ENCODE measurements around the gene SLC4A4. TPM values are rescaled to one million over a fixed set of nuclear protein-coding genes. Genes with fewer than 3 reads are reported as not detected.

The SLC4A4 gene
- total RNA-seq, 1 donor from 2014 or later = not detected

GRCh38 chr4:71294301-71294700 lies 44.5 kb upstream of the SLC4A4 start:
- DNase-seq (no peak), ATAC-seq (ENCODE audit: low read depth) (no peak)
- TF ChIP-seq CTCF (IDR thresholded peaks at IDR 0.05) = no peak
- Mint-ChIP-seq H3K27me3 (peaks cover 8% of the 10 kb centered on the region), H3K4me1 (no peaks in the 10 kb centered on the region), H3K36me3 (ENCODE audit: low read depth) (no peaks in the 10 kb centered on the region), H3K27ac (no peak overlapping the region), H3K9me3 (no peaks in the 10 kb centered on the region), H3K4me3 (no peak overlapping the region)
- intact Hi-C loops (cut with micrococcal nuclease) = no loop called here
- POLR2A ChIA-PET = no interaction called here
- CTCF ChIA-PET = no interaction called here

- H3K4me1 Mint-ChIP-seq = no peaks in the 10 kb centered on the region
- H3K27ac Mint-ChIP-seq = no peak overlapping the region
- H3K36me3 Mint-ChIP-seq (ENCODE audit: low read depth) = no peaks in the 10 kb centered on the region
- ATAC-seq (ENCODE audit: low read depth) = no peak
- H3K4me3 Mint-ChIP-seq = no peak overlapping the region
- no peaks in the 10 kb centered on the region for H3K9me3 Mint-ChIP-seq
- DNase-seq = no peak
- intact Hi-C loops (cut with micrococcal nuclease) = no loop called here
- TF ChIP-seq CTCF (IDR thresholded peaks at IDR 0.05) = no peak
- peaks cover 11% of the 10 kb centered on the region for H3K27me3 Mint-ChIP-seq
- CTCF ChIA-PET = no interaction called here
- POLR2A ChIA-PET = no interaction called here
These were observed 41.9 kb upstream of the SLC4A4 start for GRCh38 chr4:71296945-71297344.

- H3K9me3 Mint-ChIP-seq = no peaks in the 10 kb centered on the region
- no peaks in the 10 kb centered on the region for H3K4me1 Mint-ChIP-seq
- DNase-seq (no peak), ATAC-seq (ENCODE audit: low read depth) (no peak)
- no peaks in the 10 kb centered on the region for H3K36me3 Mint-ChIP-seq (ENCODE audit: low read depth)
- H3K27ac Mint-ChIP-seq = no peak overlapping the region
- TF ChIP-seq CTCF (IDR thresholded peaks at IDR 0.05) = no peak
- H3K4me3 Mint-ChIP-seq = no peak overlapping the region
- intact Hi-C loops (cut with micrococcal nuclease) = no loop called here
- CTCF ChIA-PET = no interaction called here
- H3K27me3 Mint-ChIP-seq = peaks cover 6% of the 10 kb centered on the region
- POLR2A ChIA-PET = no interaction called here
These were observed 38.5 kb upstream of the SLC4A4 start for GRCh38 chr4:71300362-71300761.

GRCh38 chr4:71300964-71301363 lies 37.9 kb upstream of the SLC4A4 start:
- ATAC-seq (ENCODE audit: low read depth) = no peak
- intact Hi-C loops (cut with micrococcal nuclease) = no loop called here
- no peak for DNase-seq
- Mint-ChIP-seq H3K36me3 (ENCODE audit: low read depth) (no peaks in the 10 kb centered on the region), H3K4me1 (no peaks in the 10 kb centered on the region), H3K27me3 (peaks cover 6% of the 10 kb centered on the region), H3K9me3 (no peaks in the 10 kb centered on the region), H3K27ac (no peak overlapping the region), H3K4me3 (no peak overlapping the region)
- no peak for TF ChIP-seq CTCF (IDR thresholded peaks at IDR 0.05)
- POLR2A ChIA-PET = no interaction called here
- CTCF ChIA-PET = no interaction called here

GRCh38 chr4:71303287-71303686 lies 35.5 kb upstream of the SLC4A4 start:
- no peak overlapping the region for H3K27ac Mint-ChIP-seq
- no peak for ATAC-seq (ENCODE audit: low read depth)
- POLR2A ChIA-PET = no interaction called here
- H3K36me3 Mint-ChIP-seq (ENCODE audit: low read depth) = no peaks in the 10 kb centered on the region
- no peaks in the 10 kb centered on the region for H3K9me3 Mint-ChIP-seq
- H3K27me3 Mint-ChIP-seq = peaks cover 7% of the 10 kb centered on the region
- DNase-seq = no peak
- CTCF ChIA-PET = no interaction called here
- no peak overlapping the region for H3K4me3 Mint-ChIP-seq
- no peak for TF ChIP-seq CTCF (IDR thresholded peaks at IDR 0.05)
- intact Hi-C loops (cut with micrococcal nuclease) = no loop called here
- no peaks in the 10 kb centered on the region for H3K4me1 Mint-ChIP-seq

Measured in activated B cell treated with CpG ODN at 0.5 μM for 24 hours (primary cell).